UCSD-AML1 (cell line): ENCODE data around the gene FAM193B.
"Not testable (repeated sequence)": the region's sequence is repeated elsewhere in the genome, so short reads cannot be mapped to it uniquely, and the experiment has no call there.

Experiments
- DNase-seq: peaks from one replicate; lab custom pipeline; 2025; ENCODE audit not compliant: unreplicated experiment; lab: John Stamatoyannopoulos, UW

FAM193B gene

GRCh38 chr5:177538876-177539275 lies 15.5 kb downstream of the FAM193B start:
- DNase-seq, result no peak

- DNase-seq, result no peak
These were observed 16.7 kb downstream of the FAM193B start for GRCh38 chr5:177537389-177538361.

GRCh38 chr5:177536386-177536785 lies 18.0 kb downstream of the FAM193B start:
- no peak for DNase-seq

- no peak for DNase-seq
These were observed 19.2 kb downstream of the FAM193B start for GRCh38 chr5:177535125-177535524.

GRCh38 chr5:177534433-177534832 lies 19.9 kb downstream of the FAM193B start:
- not testable (repeated sequence) for DNase-seq

- DNase-seq, result no peak
These were observed 23.0 kb downstream of the FAM193B start for GRCh38 chr5:177531209-177531940.

GRCh38 chr5:177530638-177531037 lies 23.7 kb downstream of the FAM193B start:
- no peak for DNase-seq

- DNase-seq, result no peak
These were observed 24.8 kb downstream of the FAM193B start for GRCh38 chr5:177529247-177530203.

GRCh38 chr5:177528631-177529030 lies 25.7 kb downstream of the FAM193B start:
- no peak for DNase-seq

GRCh38 chr5:177527595-177527994 lies 26.8 kb downstream of the FAM193B start:
- DNase-seq, result no peak

GRCh38 chr5:177526791-177527190 lies 27.6 kb downstream of the FAM193B start:
- no peak for DNase-seq

GRCh38 chr5:177526191-177526590 lies 28.2 kb downstream of the FAM193B start:
- DNase-seq, result no peak

GRCh38 chr5:177524941-177525655 lies 29.3 kb downstream of the FAM193B start:
- DNase-seq, result no peak

- DNase-seq, result no peak
These were observed 29.8 kb downstream of the FAM193B start for GRCh38 chr5:177524539-177524900.

GRCh38 chr5:177523711-177524538 lies 30.4 kb downstream of the FAM193B start:
- DNase-seq, result no peak

- no peak for DNase-seq
These were observed 33.3 kb downstream of the FAM193B start for GRCh38 chr5:177520916-177521513.

- no peak for DNase-seq
These were observed 34.1 kb downstream of the FAM193B start for GRCh38 chr5:177520271-177520670.

- DNase-seq, result no peak
These were observed 34.7 kb downstream of the FAM193B start for GRCh38 chr5:177519463-177520235.
